HG02943 (cell line): ENCODE data around the gene FARP1.

Experiments used
- ATAC-seq: cut with Tn5 transposase; IDR thresholded peaks from one replicate; pipeline ENCODE4 v1.9.1; 2021; ENCODE audit warnings: mild to moderate bottlenecking, low read depth, moderate library complexity; ENCODE audit not compliant: unreplicated experiment

The FARP1 gene

GRCh38 chr13:98276486-98276885 lies 133.6 kb downstream of the FARP1 start:
- ATAC-seq = no peak

GRCh38 chr13:98278068-98278724 lies 135.3 kb downstream of the FARP1 start:
- ATAC-seq = no peak

GRCh38 chr13:98279473-98280175 lies 136.7 kb downstream of the FARP1 start:
- no peak for ATAC-seq

- no peak for ATAC-seq
These were observed 137.2 kb downstream of the FARP1 start for GRCh38 chr13:98280176-98280510.

- no peak for ATAC-seq
These were observed 141.8 kb downstream of the FARP1 start for GRCh38 chr13:98284679-98285078.

- no peak for ATAC-seq
These were observed 142.4 kb downstream of the FARP1 start for GRCh38 chr13:98285317-98285716.

- no peak for ATAC-seq
These were observed 143.1 kb downstream of the FARP1 start for GRCh38 chr13:98285852-98286594.

- ATAC-seq = no peak
These were observed 143.9 kb downstream of the FARP1 start for GRCh38 chr13:98286799-98287198.

- ATAC-seq = no peak
These were observed 145.3 kb downstream of the FARP1 start for GRCh38 chr13:98288211-98288610.

GRCh38 chr13:98289339-98289945 lies 146.5 kb downstream of the FARP1 start:
- ATAC-seq = no peak

- no peak for ATAC-seq
These were observed 147.4 kb downstream of the FARP1 start for GRCh38 chr13:98290261-98290660.

GRCh38 chr13:98291658-98292057 lies 148.8 kb downstream of the FARP1 start:
- ATAC-seq = no peak

- ATAC-seq = no peak
These were observed 150.2 kb downstream of the FARP1 start for GRCh38 chr13:98293103-98293502.

- ATAC-seq = no peak
These were observed 150.8 kb downstream of the FARP1 start for GRCh38 chr13:98293570-98294142.

GRCh38 chr13:98295371-98295770 lies 152.5 kb downstream of the FARP1 start:
- no peak for ATAC-seq

- no peak for ATAC-seq
These were observed 154.2 kb downstream of the FARP1 start for GRCh38 chr13:98297051-98297450.

- ATAC-seq = no peak
These were observed 154.9 kb downstream of the FARP1 start for GRCh38 chr13:98297745-98298144.

- no peak for ATAC-seq
These were observed 155.7 kb downstream of the FARP1 start for GRCh38 chr13:98298599-98298998.

GRCh38 chr13:98299235-98299965 lies 156.5 kb downstream of the FARP1 start:
- ATAC-seq = no peak

GRCh38 chr13:98299966-98300350 lies 157.1 kb downstream of the FARP1 start:
- ATAC-seq = no peak
